GM10266 (cell line): ENCODE measurements around the gene BHMT2.

Experiments
- DNase-seq: peaks from one replicate; pipeline ENCODE4 v3.0.0; 2012; ENCODE audit errors: extremely low spot score
- TF ChIP-seq, protein P1 (sequence below): IDR thresholded peaks from 2 replicates; pipeline ENCODE4 v1.5.1; 2012; ENCODE audit warnings: mild to moderate bottlenecking, low read depth; ENCODE audit not compliant: control insufficient read depth, insufficient read depth; ENCODE audit errors: missing control alignments

BHMT2 gene

DNA sequence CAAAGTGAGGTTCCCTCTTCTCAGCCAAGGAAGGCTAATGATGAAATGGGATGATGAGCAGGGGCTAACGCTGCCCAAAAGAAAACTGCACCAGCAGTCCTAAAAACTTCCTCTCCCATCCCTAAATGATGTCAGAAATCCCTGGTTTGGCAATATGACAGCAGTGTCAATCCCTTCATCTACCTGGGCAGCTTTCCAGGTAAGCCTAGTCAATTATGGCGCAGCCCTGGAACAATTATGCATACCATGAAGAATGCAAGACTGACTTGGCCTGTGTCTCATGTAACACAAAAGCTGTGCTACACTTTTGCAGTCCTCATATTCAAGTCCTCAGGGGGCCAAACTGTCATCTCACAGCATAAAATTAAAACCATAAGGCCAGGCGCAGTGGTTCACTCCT is 7.1 kb upstream of the BHMT2 start:
- DNase-seq, result no peak
- TF ChIP-seq, protein P1, sequence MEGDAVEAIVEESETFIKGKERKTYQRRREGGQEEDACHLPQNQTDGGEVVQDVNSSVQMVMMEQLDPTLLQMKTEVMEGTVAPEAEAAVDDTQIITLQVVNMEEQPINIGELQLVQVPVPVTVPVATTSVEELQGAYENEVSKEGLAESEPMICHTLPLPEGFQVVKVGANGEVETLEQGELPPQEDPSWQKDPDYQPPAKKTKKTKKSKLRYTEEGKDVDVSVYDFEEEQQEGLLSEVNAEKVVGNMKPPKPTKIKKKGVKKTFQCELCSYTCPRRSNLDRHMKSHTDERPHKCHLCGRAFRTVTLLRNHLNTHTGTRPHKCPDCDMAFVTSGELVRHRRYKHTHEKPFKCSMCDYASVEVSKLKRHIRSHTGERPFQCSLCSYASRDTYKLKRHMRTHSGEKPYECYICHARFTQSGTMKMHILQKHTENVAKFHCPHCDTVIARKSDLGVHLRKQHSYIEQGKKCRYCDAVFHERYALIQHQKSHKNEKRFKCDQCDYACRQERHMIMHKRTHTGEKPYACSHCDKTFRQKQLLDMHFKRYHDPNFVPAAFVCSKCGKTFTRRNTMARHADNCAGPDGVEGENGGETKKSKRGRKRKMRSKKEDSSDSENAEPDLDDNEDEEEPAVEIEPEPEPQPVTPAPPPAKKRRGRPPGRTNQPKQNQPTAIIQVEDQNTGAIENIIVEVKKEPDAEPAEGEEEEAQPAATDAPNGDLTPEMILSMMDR, result no peak

DNA sequence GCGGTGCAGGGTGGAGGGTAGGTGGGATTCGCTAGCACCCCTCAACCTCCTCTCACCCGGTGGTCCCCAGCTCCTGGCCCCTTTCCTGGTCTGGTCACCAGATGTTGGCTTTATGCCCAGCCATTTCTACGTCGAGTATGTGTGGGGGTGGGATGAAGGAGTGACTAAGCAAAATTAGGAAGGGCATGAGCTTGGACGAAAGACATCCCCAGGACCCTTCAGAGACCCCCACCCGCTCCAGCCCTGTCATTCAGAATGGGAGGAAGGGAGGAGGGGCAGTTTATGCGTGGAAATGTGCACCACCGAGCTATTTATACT is 742 bp downstream of the BHMT2 start:
- DNase-seq, result no peak
- TF ChIP-seq, protein P1, result no peak

DNA sequence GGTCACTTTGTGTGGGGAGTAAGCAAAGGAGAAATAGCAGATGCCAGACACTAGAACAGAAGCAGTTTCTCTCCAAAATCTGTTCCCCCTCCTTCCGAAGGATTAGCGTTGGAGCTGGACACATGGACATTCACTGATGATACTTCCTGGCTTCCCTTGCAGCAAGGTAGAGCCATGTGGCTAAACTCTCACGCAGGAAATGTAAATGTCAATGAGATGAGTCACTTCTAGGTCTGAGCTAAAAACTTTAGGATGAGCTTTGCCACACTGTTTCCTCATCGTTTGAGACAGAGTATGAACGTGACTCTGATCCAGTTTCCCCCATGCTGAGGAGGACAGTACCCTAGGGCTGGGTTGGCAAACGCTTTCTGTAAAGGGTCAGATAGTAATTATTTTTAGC is 5.1 kb downstream of the BHMT2 start:
- TF ChIP-seq, protein P1, result no peak
- no peak for DNase-seq

- no peak for DNase-seq
- TF ChIP-seq, protein P1, result no peak
Measured at GRCh38 chr5:79075646-79076426, 6.3 kb downstream of the BHMT2 start.

- no peak for DNase-seq
- TF ChIP-seq, protein P1, result no peak
Measured at GRCh38 chr5:79076819-79077218, 7.3 kb downstream of the BHMT2 start.

- DNase-seq, result no peak
- TF ChIP-seq, protein P1, result no peak
Measured at GRCh38 chr5:79077680-79078365, 8.3 kb downstream of the BHMT2 start.

GRCh38 chr5:79080804-79081203 is 11.2 kb downstream of the BHMT2 start:
- TF ChIP-seq, protein P1, result no peak
- no peak for DNase-seq
